ENCODE measurements around the gene RNGTT. TPM values are rescaled to one million over a fixed set of nuclear protein-coding genes. Genes with fewer than 3 reads are reported as not detected.

The RNGTT gene
- total and polyA plus RNA-seq, 10 of the 15 experiments (the other 5 are each of a cell fraction or from before 2014, with no cell fraction given), result 7.7 to 30.4 (median 22.2) TPM

DNA sequence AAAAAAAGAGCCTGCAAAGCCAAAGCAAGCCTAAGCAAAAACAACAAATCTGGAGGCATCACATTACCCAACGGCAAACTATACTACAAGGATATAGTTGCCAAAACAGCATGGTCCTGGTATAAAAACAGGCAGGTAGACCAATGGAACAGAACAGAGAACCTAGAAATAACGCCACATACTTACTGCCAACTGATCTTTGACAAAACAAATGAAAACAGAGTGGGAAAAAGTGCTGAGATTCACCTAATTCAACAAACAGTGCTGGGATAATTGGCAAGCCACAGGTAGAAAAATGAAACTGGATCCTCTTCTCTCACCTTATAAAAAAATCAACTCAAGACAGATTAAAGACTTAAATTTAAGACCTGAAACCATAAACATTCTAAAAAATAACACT lies 291.8 kb downstream of the RNGTT start (continued):
- TF ChIP-seq, protein P1, sequence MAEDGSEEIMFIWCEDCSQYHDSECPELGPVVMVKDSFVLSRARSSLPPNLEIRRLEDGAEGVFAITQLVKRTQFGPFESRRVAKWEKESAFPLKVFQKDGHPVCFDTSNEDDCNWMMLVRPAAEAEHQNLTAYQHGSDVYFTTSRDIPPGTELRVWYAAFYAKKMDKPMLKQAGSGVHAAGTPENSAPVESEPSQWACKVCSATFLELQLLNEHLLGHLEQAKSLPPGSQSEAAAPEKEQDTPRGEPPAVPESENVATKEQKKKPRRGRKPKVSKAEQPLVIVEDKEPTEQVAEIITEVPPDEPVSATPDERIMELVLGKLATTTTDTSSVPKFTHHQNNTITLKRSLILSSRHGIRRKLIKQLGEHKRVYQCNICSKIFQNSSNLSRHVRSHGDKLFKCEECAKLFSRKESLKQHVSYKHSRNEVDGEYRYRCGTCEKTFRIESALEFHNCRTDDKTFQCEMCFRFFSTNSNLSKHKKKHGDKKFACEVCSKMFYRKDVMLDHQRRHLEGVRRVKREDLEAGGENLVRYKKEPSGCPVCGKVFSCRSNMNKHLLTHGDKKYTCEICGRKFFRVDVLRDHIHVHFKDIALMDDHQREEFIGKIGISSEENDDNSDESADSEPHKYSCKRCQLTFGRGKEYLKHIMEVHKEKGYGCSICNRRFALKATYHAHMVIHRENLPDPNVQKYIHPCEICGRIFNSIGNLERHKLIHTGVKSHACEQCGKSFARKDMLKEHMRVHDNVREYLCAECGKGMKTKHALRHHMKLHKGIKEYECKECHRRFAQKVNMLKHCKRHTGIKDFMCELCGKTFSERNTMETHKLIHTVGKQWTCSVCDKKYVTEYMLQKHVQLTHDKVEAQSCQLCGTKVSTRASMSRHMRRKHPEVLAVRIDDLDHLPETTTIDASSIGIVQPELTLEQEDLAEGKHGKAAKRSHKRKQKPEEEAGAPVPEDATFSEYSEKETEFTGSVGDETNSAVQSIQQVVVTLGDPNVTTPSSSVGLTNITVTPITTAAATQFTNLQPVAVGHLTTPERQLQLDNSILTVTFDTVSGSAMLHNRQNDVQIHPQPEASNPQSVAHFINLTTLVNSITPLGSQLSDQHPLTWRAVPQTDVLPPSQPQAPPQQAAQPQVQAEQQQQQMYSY (CRISPR knock-in tag; IDR thresholded peaks at IDR 0.05), result no peak
- TF ChIP-seq CREM (IDR thresholded peaks at IDR 0.05; ENCODE audit: low read depth) (no peak), MXI1 (IDR thresholded peaks at IDR 0.05; ENCODE audit: low read depth, low read length) (no peak)

DNA sequence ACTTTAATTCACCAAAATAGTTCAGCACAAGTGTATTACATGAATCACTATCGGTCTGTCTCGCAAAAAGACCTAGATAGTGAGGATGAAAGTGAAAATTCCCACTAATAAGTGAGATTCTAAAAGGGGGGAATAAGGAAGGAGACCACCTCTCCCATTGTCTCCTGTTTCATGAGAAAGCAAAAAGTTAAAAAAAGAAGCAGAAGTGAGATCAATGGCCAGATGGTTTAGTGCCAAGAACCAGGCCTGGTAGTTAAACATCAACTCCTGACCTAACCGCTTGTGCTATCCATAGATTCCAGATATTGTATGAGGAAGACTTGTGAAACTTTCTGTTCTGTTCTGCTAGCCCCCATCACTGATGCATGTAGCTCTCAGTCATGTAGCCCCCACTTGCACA lies 293.0 kb downstream of the RNGTT start:
- in situ Hi-C loops (cut with MboI), result no loop called here
- ChIA-PET RAD21 (ENCODE audit: unreplicated experiment) (no interaction called here), SMC1A (ENCODE audit: uncharacterized antibody, unreplicated experiment) (interaction anchor here (0.7 to 0.9 kb wide), 3 partner anchors 11 to 35 kb away, joined by 3 read pairs; no protein-coding TSS in a partner anchor), POLR2A (no interaction called here), CTCF (no interaction called here)
- Histone ChIP-seq H3K27me3 (replicated peaks in 1 of 2; ENCODE audit: control insufficient read depth in 2 of 2, insufficient read depth in 2 of 2, low read length in 1 of 2) (no peaks in the 10 kb centered on the region), H3K4me1 (ENCODE audit: control insufficient read depth, insufficient read depth, low read length) (no peaks in the 10 kb centered on the region), H3K79me2 (ENCODE audit: control insufficient read depth, insufficient read depth, low read length) (no peaks in the 10 kb centered on the region), H3K27ac (ENCODE audit: control insufficient read depth, insufficient read depth) (no peak overlapping the region), H3K4me2 (ENCODE audit: control insufficient read depth, insufficient read depth) (no peak overlapping the region), H4K20me1 (ENCODE audit: control insufficient read depth, insufficient read depth) (no peaks in the 10 kb centered on the region), H3K9me3 (replicated peaks; ENCODE audit: control insufficient read depth, insufficient read depth, low read length) (peaks cover 47% of the 10 kb centered on the region), H2AFZ (ENCODE audit: control insufficient read depth, low read depth, low read length) (no peak overlapping the region), H3K36me3 (ENCODE audit: control insufficient read depth in 2 of 2, insufficient read depth in 2 of 2, low read length in 1 of 2) (peaks cover 4 to 8% of the 10 kb centered on the region in 2 experiments; a peak in 3 of 4 replicates), H3K9ac (ENCODE audit: control insufficient read depth, insufficient read depth, low read length) (no peak overlapping the region), H3K4me3 (no peak overlapping the region)
- TF ChIP-seq CBX5 (IDR thresholded peaks at IDR 0.05; ENCODE audit: low read depth), result 0 out of 2 replicates have a peak, but pooled peaks have one; percentile 35
- TF ChIP-seq ASH2L (IDR thresholded peaks at IDR 0.05; ENCODE audit: borderline replicate concordance, low read depth), result no peak
- TF ChIP-seq, protein P2, sequence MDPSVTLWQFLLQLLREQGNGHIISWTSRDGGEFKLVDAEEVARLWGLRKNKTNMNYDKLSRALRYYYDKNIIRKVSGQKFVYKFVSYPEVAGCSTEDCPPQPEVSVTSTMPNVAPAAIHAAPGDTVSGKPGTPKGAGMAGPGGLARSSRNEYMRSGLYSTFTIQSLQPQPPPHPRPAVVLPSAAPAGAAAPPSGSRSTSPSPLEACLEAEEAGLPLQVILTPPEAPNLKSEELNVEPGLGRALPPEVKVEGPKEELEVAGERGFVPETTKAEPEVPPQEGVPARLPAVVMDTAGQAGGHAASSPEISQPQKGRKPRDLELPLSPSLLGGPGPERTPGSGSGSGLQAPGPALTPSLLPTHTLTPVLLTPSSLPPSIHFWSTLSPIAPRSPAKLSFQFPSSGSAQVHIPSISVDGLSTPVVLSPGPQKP (IDR thresholded peaks at IDR 0.05; ENCODE audit: low read depth, low read length), result no peak
- no peak for TF ChIP-seq ATF7 (IDR thresholded peaks at IDR 0.05; ENCODE audit: low read depth)
- BruUV-seq (replicated peaks), result no TSS peak
- DNase-seq (ENCODE audit: low read depth, low spot score) (no peak), FAIRE-seq (no peak), ATAC-seq (no peak)
- intact Hi-C loops (cut with micrococcal nuclease; ENCODE audit: unreplicated experiment), result no loop called here
- WGBS (ENCODE audit: insufficient coverage, insufficient replicate concordance, low lambda C conversion rate, missing lambda C conversion rate), result 96% methylated on average over 3 of the region's 3 CpGs
